Loucy (cell line): ENCODE results near the gene CALCB.

Source experiments
- H2AFZ ChIP-seq: fragments of 200-600 bp; sonication (generic); 2 replicates; pipeline ENCODE4 v1.6.0; 2016; ENCODE audit warnings: antibody characterized with exemption, mild to moderate bottlenecking, low read length, moderate library complexity
- H3F3A ChIP-seq: fragments of 200-600 bp; 2 replicates; pipeline ENCODE4 v1.6.0; 2016; ENCODE audit warnings: antibody characterized with exemption, low read depth, mild to moderate bottlenecking
- H3K27me3 ChIP-seq: fragments of 200-600 bp; sonication (generic); 2 replicates; pipeline ENCODE4 v1.6.1; 2014; ENCODE audit warnings: low read length, mild to moderate bottlenecking; ENCODE audit not compliant: insufficient read depth, poor library complexity, severe bottlenecking
- H3K36me3 ChIP-seq: fragments of 200-600 bp; sonication (generic); 2 replicates; pipeline ENCODE4 v1.6.1; 2016; ENCODE audit warnings: low read length; ENCODE audit not compliant: insufficient read depth
- H3K4me1 ChIP-seq: fragments of 200-600 bp; sonication (generic); 2 replicates; pipeline ENCODE4 v1.5.1; 2014; ENCODE audit warnings: low read length, mild to moderate bottlenecking; ENCODE audit not compliant: insufficient read depth, poor library complexity, severe bottlenecking
- H3K4me2 ChIP-seq: fragments of 200-600 bp; sonication (generic); 2 replicates; pipeline ENCODE4 v1.6.0; 2014; ENCODE audit warnings: antibody characterized with exemption, low read length, low read depth, mild to moderate bottlenecking; ENCODE audit not compliant: poor library complexity, severe bottlenecking
- H3K4me3 ChIP-seq: fragments of 200-600 bp; sonication (generic); 2 replicates; pipeline ENCODE4 v1.5.1; 2014; ENCODE audit warnings: low read length, mild to moderate bottlenecking, mixed read lengths; ENCODE audit not compliant: poor library complexity, severe bottlenecking
- H3K79me2 ChIP-seq: fragments of 200-600 bp; sonication (generic); 2 replicates; pipeline ENCODE4 v1.6.1; 2014; ENCODE audit warnings: low read length; ENCODE audit not compliant: insufficient read depth
- H3K9ac ChIP-seq: fragments of 200-600 bp; sonication (generic); 2 replicates; pipeline ENCODE4 v1.6.0; 2014; ENCODE audit warnings: mild to moderate bottlenecking, low read depth, low read length, moderate library complexity; ENCODE audit not compliant: poor library complexity, severe bottlenecking
- H3K9me2 ChIP-seq: fragments of 200-600 bp; sonication (generic); replicated peaks from 2 replicates; pipeline ENCODE4 v1.6.1; 2016; ENCODE audit warnings: low read depth, low read length, mixed read lengths
- H3K9me3 ChIP-seq: fragments of 200-600 bp; sonication (generic); 2 replicates; pipeline ENCODE4 v1.6.1; 2014; ENCODE audit warnings: mild to moderate bottlenecking, antibody characterized with exemption, low read length, low read depth; ENCODE audit not compliant: insufficient read depth
- H4K20me1 ChIP-seq: fragments of 200-600 bp; sonication (generic); 2 replicates; pipeline ENCODE4 v1.6.0; 2014; ENCODE audit warnings: antibody characterized with exemption, low read length, mild to moderate bottlenecking; ENCODE audit not compliant: insufficient read depth, poor library complexity, severe bottlenecking
- EZH2phosphoT487 ChIP-seq: fragments of 200-600 bp; IDR thresholded peaks from 2 replicates; pipeline ENCODE4 v1.6.1; 2018; ENCODE audit warnings: antibody characterized with exemption, mild to moderate bottlenecking, moderate library complexity, borderline replicate concordance
- TF ChIP-seq, protein P1 (sequence below): fragments of 200-600 bp; sonication (generic); conservative IDR thresholded peaks from 2 replicates; pipeline ENCODE4 v1.5.1; 2014; ENCODE audit warnings: mild to moderate bottlenecking, antibody characterized with exemption, low read length

The CALCB gene

DNA sequence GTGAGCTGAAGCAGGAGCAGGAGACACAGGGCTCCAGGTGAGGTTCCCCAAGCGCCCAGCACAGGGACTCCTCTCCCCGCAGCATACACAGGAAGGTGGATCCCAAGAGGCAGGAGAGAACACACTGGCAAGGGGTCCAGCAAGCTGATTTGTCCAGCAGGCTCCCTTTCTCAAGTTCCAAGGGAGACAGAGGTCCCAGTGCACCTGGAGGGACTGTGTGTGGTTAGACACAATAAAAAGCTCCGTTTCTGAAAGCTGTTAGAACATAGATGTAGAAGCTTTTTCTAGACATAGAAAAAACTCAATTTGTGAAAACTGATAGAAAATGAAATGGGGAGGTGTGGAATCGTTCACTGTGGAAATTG, 1.8 kb downstream of the CALCB start:
- no peak for TF ChIP-seq EZH2phosphoT487
- TF ChIP-seq, protein P1, sequence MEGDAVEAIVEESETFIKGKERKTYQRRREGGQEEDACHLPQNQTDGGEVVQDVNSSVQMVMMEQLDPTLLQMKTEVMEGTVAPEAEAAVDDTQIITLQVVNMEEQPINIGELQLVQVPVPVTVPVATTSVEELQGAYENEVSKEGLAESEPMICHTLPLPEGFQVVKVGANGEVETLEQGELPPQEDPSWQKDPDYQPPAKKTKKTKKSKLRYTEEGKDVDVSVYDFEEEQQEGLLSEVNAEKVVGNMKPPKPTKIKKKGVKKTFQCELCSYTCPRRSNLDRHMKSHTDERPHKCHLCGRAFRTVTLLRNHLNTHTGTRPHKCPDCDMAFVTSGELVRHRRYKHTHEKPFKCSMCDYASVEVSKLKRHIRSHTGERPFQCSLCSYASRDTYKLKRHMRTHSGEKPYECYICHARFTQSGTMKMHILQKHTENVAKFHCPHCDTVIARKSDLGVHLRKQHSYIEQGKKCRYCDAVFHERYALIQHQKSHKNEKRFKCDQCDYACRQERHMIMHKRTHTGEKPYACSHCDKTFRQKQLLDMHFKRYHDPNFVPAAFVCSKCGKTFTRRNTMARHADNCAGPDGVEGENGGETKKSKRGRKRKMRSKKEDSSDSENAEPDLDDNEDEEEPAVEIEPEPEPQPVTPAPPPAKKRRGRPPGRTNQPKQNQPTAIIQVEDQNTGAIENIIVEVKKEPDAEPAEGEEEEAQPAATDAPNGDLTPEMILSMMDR: no peak; the same call in 1 of the 2 replicates
- Histone ChIP-seq H3K9me2 (no peaks in the 10 kb centered on the region), H3K4me2 (no peak overlapping the region), H3K9me3 (no peaks in the 10 kb centered on the region), H3K4me1 (no peaks in the 10 kb centered on the region), H3K36me3 (no peaks in the 10 kb centered on the region), H4K20me1 (no peaks in the 10 kb centered on the region), H2AFZ (no peak overlapping the region), H3K27me3 (no peaks in the 10 kb centered on the region), H3F3A (no peaks in the 10 kb centered on the region), H3K4me3 (no peak overlapping the region), H3K79me2 (no peaks in the 10 kb centered on the region), H3K9ac (no peak overlapping the region)

DNA sequence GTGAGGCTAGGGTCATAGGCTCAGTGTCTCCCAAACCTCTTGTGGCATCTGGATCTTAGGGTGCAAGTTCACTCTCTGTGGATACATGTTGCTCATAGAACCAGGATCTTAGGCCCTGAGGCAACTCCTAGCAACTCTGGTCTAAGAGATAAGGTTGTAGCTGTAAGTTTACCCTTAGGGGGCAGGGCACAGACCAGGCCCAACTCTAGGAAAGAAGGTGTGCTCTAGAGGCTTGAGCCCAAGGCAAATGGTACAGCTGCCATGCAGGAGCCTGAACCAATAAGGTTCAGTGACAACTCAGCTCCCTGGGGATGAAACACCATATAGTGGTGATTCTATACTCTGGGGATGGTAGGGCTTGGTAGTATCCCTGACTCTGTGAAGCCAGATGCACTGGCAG, 17.8 kb downstream of the CALCB start:
- no peaks in the 10 kb centered on the region for H3K4me1 ChIP-seq
- no peaks in the 10 kb centered on the region for H3K79me2 ChIP-seq
- no peaks in the 10 kb centered on the region for H3K36me3 ChIP-seq
- H3K9me2 ChIP-seq: no peaks in the 10 kb centered on the region
- no peak overlapping the region for H3K9ac ChIP-seq
- no peak overlapping the region for H3K4me3 ChIP-seq
- TF ChIP-seq EZH2phosphoT487: no peak
- TF ChIP-seq, protein P1: no peak
- no peak overlapping the region for H3K4me2 ChIP-seq
- H4K20me1 ChIP-seq: no peaks in the 10 kb centered on the region
- no peaks in the 10 kb centered on the region for H3F3A ChIP-seq
- H2AFZ ChIP-seq: no peak overlapping the region
- H3K9me3 ChIP-seq: no peaks in the 10 kb centered on the region
- no peaks in the 10 kb centered on the region for H3K27me3 ChIP-seq

DNA sequence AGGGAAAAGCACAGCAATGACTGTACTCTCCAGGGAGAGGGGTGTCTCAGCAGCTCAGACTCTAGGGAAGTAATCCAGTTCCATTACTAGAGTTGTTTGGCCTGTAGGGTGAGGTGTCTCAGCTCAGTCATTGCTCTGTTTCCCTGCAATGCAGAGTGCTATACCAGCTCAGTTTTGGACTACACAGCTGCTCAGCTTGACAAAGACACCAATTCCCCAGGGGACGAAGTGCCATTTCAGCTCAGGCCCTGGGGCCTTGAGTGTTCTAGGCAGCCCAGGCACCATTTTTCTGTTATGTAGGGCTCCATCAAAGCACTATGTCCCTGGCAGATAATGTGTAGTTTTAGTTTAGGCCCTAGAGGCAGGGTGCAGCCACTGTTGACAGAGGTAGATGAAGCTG, 18.2 kb downstream of the CALCB start:
- Histone ChIP-seq H4K20me1 (no peaks in the 10 kb centered on the region), H2AFZ (no peak overlapping the region), H3K4me3 (no peak overlapping the region), H3K27me3 (no peaks in the 10 kb centered on the region), H3K36me3 (no peaks in the 10 kb centered on the region), H3K79me2 (no peaks in the 10 kb centered on the region), H3K4me1 (no peaks in the 10 kb centered on the region), H3K9ac (no peak overlapping the region), H3K9me3 (no peaks in the 10 kb centered on the region), H3K4me2 (no peak overlapping the region), H3K9me2 (no peaks in the 10 kb centered on the region), H3F3A (no peaks in the 10 kb centered on the region)
- no peak for TF ChIP-seq EZH2phosphoT487
- TF ChIP-seq, protein P1: no peak
